HG03097 (cell line): ENCODE results near the gene RPL10.
"Not testable (repeated sequence)": the region's sequence is repeated elsewhere in the genome, so short reads cannot be mapped to it uniquely, and the experiment has no call there.

ENCODE experiments used
- ATAC-seq: cut with Tn5 transposase; IDR thresholded peaks from one replicate; pipeline ENCODE4 v1.9.1; 2021; ENCODE audit not compliant: unreplicated experiment, low FRiP score

The RPL10 gene

GRCh38 chrX:154399527-154400368 is 1.6 kb downstream of the RPL10 start:
- no peak for ATAC-seq

GRCh38 chrX:154400369-154400817 is 2.2 kb downstream of the RPL10 start:
- ATAC-seq = not testable (repeated sequence)

GRCh38 chrX:154401045-154401799 is 3.0 kb downstream of the RPL10 start:
- no peak for ATAC-seq

- no peak for ATAC-seq
Observed at GRCh38 chrX:154401918-154402621, 3.9 kb downstream of the RPL10 start.

GRCh38 chrX:154402622-154403127 is 4.5 kb downstream of the RPL10 start:
- no peak for ATAC-seq

- ATAC-seq = no peak
Observed at GRCh38 chrX:154403192-154403591, 5.0 kb downstream of the RPL10 start.

GRCh38 chrX:154403858-154404257 is 5.7 kb downstream of the RPL10 start:
- ATAC-seq = no peak

GRCh38 chrX:154404625-154405192 is 6.5 kb downstream of the RPL10 start:
- no peak for ATAC-seq

- ATAC-seq = no peak
Observed at GRCh38 chrX:154408659-154409221, 10.6 kb downstream of the RPL10 start.

- no peak for ATAC-seq
Observed at GRCh38 chrX:154409222-154409871, 11.2 kb downstream of the RPL10 start, which contains the start of gene DNASE1L1. DNASE1L1 (minus strand) TSS chrX:154409254; CDS start chrX:154405568, 3,686 bp downstream.

- peak; percentile 21 for ATAC-seq
Observed at GRCh38 chrX:154411981-154412340, 13.8 kb downstream of the RPL10 start.

GRCh38 chrX:154412468-154412867 is 14.3 kb downstream of the RPL10 start:
- ATAC-seq = no peak

- ATAC-seq = no peak
Observed at GRCh38 chrX:154413142-154413541, 15.0 kb downstream of the RPL10 start.

GRCh38 chrX:154417157-154417556 is 19.0 kb downstream of the RPL10 start:
- no peak for ATAC-seq

GRCh38 chrX:154419189-154419588 is 21.0 kb downstream of the RPL10 start:
- no peak for ATAC-seq

- no peak for ATAC-seq
Observed at GRCh38 chrX:154419688-154420401, 21.7 kb downstream of the RPL10 start.

- no peak for ATAC-seq
Observed at GRCh38 chrX:154420402-154420756, 22.2 kb downstream of the RPL10 start.

- ATAC-seq = no peak
Observed at GRCh38 chrX:154426916-154427770, 29.0 kb downstream of the RPL10 start.
